H9 (cell line): ENCODE results near the gene GATA5. TPM values are rescaled to one million over a fixed set of nuclear protein-coding genes. Genes with fewer than 3 reads are reported as not detected.

ENCODE experiments used
- DNase-seq: peaks from one replicate; pipeline ENCODE4 v3.0.0-alpha.2; 2017
- H2AFZ ChIP-seq: one replicate; pipeline ENCODE4 v1.6.1; 2013; ENCODE audit warnings: mild to moderate bottlenecking, low read length, control low read depth, moderate library complexity
- H2AK5ac ChIP-seq: 2 replicates; pipeline ENCODE4 v1.6.1; 2013; ENCODE audit warnings: low read length, control low read depth, mixed read lengths; ENCODE audit not compliant: insufficient read length
- H2BK120ac ChIP-seq: one replicate; pipeline ENCODE4 v1.6.1; 2013; ENCODE audit warnings: low read depth, mild to moderate bottlenecking, low read length, control low read depth, inconsistent platforms; ENCODE audit not compliant: poor library complexity, severe bottlenecking
- H2BK12ac ChIP-seq: 2 replicates; pipeline ENCODE4 v1.6.1; 2013; ENCODE audit warnings: low read length, control low read depth, mixed read lengths, low read depth; ENCODE audit not compliant: insufficient read length
- H2BK15ac ChIP-seq: 2 replicates; pipeline ENCODE4 v1.6.1; 2013; ENCODE audit warnings: low read depth, low read length, control low read depth
- H2BK20ac ChIP-seq: one replicate; pipeline ENCODE4 v1.6.1; 2013; ENCODE audit warnings: low read depth, mild to moderate bottlenecking, low read length, control low read depth, inconsistent platforms; ENCODE audit not compliant: poor library complexity, severe bottlenecking
- H2BK5ac ChIP-seq: 2 replicates; pipeline ENCODE4 v1.6.1; 2013; ENCODE audit warnings: low read length, control low read depth, mixed read lengths; ENCODE audit not compliant: insufficient read length
- H3K14ac ChIP-seq: 2 replicates; pipeline ENCODE4 v1.6.1; 2013; ENCODE audit warnings: low read length, control low read depth; ENCODE audit not compliant: insufficient read depth
- H3K18ac ChIP-seq: 2 replicates; pipeline ENCODE4 v1.6.1; 2013; ENCODE audit warnings: low read depth, mild to moderate bottlenecking, mixed read lengths, low read length, control low read depth; ENCODE audit not compliant: insufficient read length
- H3K23ac ChIP-seq: 2 replicates; pipeline ENCODE4 v1.6.1; 2013; ENCODE audit warnings: low read length, control low read depth, mixed read lengths, low read depth; ENCODE audit not compliant: insufficient read length
- H3K23me2 ChIP-seq: 2 replicates; pipeline ENCODE4 v1.6.1; 2013; ENCODE audit warnings: low read depth, mild to moderate bottlenecking, mixed read lengths, low read length, control low read depth; ENCODE audit not compliant: insufficient read length, poor library complexity, severe bottlenecking
- H3K27ac ChIP-seq: 2 replicates; pipeline ENCODE4 v1.5.1; 2013; ENCODE audit warnings: low read length, control low read depth, mixed read lengths, low read depth; ENCODE audit not compliant: insufficient read length
- H3K27me3 ChIP-seq: 2 replicates; pipeline ENCODE4 v1.6.1; 2013; ENCODE audit warnings: low read length, control low read depth, inconsistent platforms; ENCODE audit not compliant: insufficient read depth
- H3K4ac ChIP-seq: 2 replicates; pipeline ENCODE4 v1.6.1; 2013; ENCODE audit warnings: low read depth, mild to moderate bottlenecking, control low read depth, inconsistent platforms, low read length, moderate library complexity
- H3K4me1 ChIP-seq: 2 replicates; pipeline ENCODE4 v1.6.1; 2013; ENCODE audit warnings: low read length, control low read depth, inconsistent platforms; ENCODE audit not compliant: insufficient read depth
- H3K4me2 ChIP-seq: 2 replicates; pipeline ENCODE4 v1.6.1; 2013; ENCODE audit warnings: low read length, control low read depth, mixed read lengths; ENCODE audit not compliant: insufficient read length, insufficient read depth
- H3K56ac ChIP-seq: 2 replicates; pipeline ENCODE4 v1.6.1; 2013; ENCODE audit warnings: low read depth, mild to moderate bottlenecking, mixed read lengths, low read length, control low read depth; ENCODE audit not compliant: insufficient read length
- H3K79me1 ChIP-seq: 2 replicates; pipeline ENCODE4 v1.6.1; 2013; ENCODE audit warnings: low read depth, mild to moderate bottlenecking, moderate library complexity, low read length, control low read depth, inconsistent platforms; ENCODE audit not compliant: insufficient read depth, poor library complexity, severe bottlenecking
- H3K79me2 ChIP-seq: 2 replicates; pipeline ENCODE4 v1.6.1; 2013; ENCODE audit warnings: low read length, control low read depth, inconsistent platforms; ENCODE audit not compliant: insufficient read depth
- H3K9ac ChIP-seq: 2 replicates; pipeline ENCODE4 v1.6.1; 2013; ENCODE audit warnings: low read length, control low read depth, mixed read lengths; ENCODE audit not compliant: insufficient read length; ENCODE audit errors: extremely low read depth
- H3K9me3 ChIP-seq: one replicate; pipeline ENCODE4 v1.6.1; 2013; ENCODE audit warnings: low read depth, low read length, inconsistent platforms; ENCODE audit not compliant: control insufficient read depth
- H3T11ph ChIP-seq: one replicate; pipeline ENCODE4 v1.6.1; 2013; ENCODE audit warnings: mild to moderate bottlenecking, low read length, control low read depth, inconsistent platforms
- H4K20me1 ChIP-seq: one replicate; pipeline ENCODE4 v1.6.1; 2013; ENCODE audit not compliant: control insufficient read depth, insufficient read length, insufficient read depth
- H4K5ac ChIP-seq: 2 replicates; pipeline ENCODE4 v1.6.1; 2013; ENCODE audit warnings: low read depth, mild to moderate bottlenecking, mixed read lengths, low read length, control low read depth; ENCODE audit not compliant: insufficient read length
- H4K8ac ChIP-seq: replicated peaks from 2 replicates; pipeline ENCODE4 v1.6.1; 2013; ENCODE audit warnings: low read length, control low read depth, mixed read lengths, low read depth; ENCODE audit not compliant: insufficient read length
- H4K91ac ChIP-seq: 2 replicates; pipeline ENCODE4 v1.6.1; 2013; ENCODE audit warnings: low read depth, mild to moderate bottlenecking, moderate library complexity, mixed read lengths, low read length, control low read depth; ENCODE audit not compliant: insufficient read length
- H3K27ac Mint-ChIP-seq, 3 experiments: 2 replicates in 2 of 3; 3 replicates in 1 of 3; pipeline ENCODE4 v1.8.0; 2020 to 2021; ENCODE audit warnings: mixed read lengths in 3 of 3, mild to moderate bottlenecking in 1 of 3, moderate library complexity in 1 of 3
- H3K27me3 Mint-ChIP-seq: 2 replicates; pipeline ENCODE4 v1.8.0; 2021; ENCODE audit warnings: low read depth, mild to moderate bottlenecking, moderate library complexity, mixed read lengths
- H3K36me3 Mint-ChIP-seq, 3 experiments: 2 replicates in 2 of 3; 3 replicates in 1 of 3; pipeline ENCODE4 v1.8.0; 2020 to 2021; ENCODE audit warnings: low read depth in 3 of 3, mixed read lengths in 3 of 3; ENCODE audit not compliant: insufficient read depth in 1 of 3
- H3K4me1 Mint-ChIP-seq, 2 experiments: 2 replicates each; pipeline ENCODE4 v1.8.0; 2020; ENCODE audit warnings: mixed read lengths in 2 of 2
- H3K4me3 Mint-ChIP-seq, 2 experiments: 2 replicates in 1 of 2; 3 replicates in 1 of 2; pipeline ENCODE4 v1.8.0; 2020 to 2021; ENCODE audit warnings: mild to moderate bottlenecking in 2 of 2, mixed read lengths in 2 of 2, moderate library complexity in 1 of 2
- H3K9me3 Mint-ChIP-seq, 2 experiments: 2 replicates in 1 of 2; 3 replicates in 1 of 2; pipeline ENCODE4 v1.8.0; 2020; ENCODE audit warnings: mild to moderate bottlenecking in 2 of 2, mixed read lengths in 2 of 2, moderate library complexity in 1 of 2
- WGBS: extraction: QIAGEN DNeasy Blood & Tissue Kit; methylation state at CpG from one replicate; pipeline ENCODE4 v1.1.7; 2013; ENCODE audit warnings: missing lambda C conversion rate, low lambda C conversion rate, mixed read lengths; ENCODE audit not compliant: insufficient read length; ENCODE audit errors: extremely low coverage; 5-methylcytosine and 5-hydroxymethylcytosine counted together
- total RNA-seq: library from RNA; stranded (reverse); gene quantifications from 2 replicates; pipeline ENCODE4 v1.2.1, GENCODE V29; 2021
- TF ChIP-seq, protein P1 (sequence below): fragments of 200-600 bp; sonication (generic); conservative IDR thresholded peaks from 3 replicates; pipeline ENCODE4 v1.8.0; 2021; ENCODE audit warnings: antibody characterized with exemption, mild to moderate bottlenecking

Gene GATA5
- total RNA-seq, 1 experiment from 2014 or later = 0.24 TPM

- no peak overlapping the region for H2BK120ac ChIP-seq
- no peak for DNase-seq
- H3K9me3 ChIP-seq = no peaks in the 10 kb centered on the region
- no peak overlapping the region for H4K91ac ChIP-seq
- H3K4ac ChIP-seq = no peak overlapping the region
- H3K4me2 ChIP-seq = no peak overlapping the region
- no peak overlapping the region for H3K9ac ChIP-seq
- no peaks in the 10 kb centered on the region for H3K27me3 ChIP-seq
- no peak overlapping the region for H2BK20ac ChIP-seq
- Mint-ChIP-seq H3K4me3 (no peak overlapping the region; a peak in 1 of 5 replicates), H3K36me3 (peaks cover 0 to 4% (median 0%) of the 10 kb centered on the region in 3 experiments; a peak in 1 of 7 replicates), H3K27me3 (peaks cover 1% of the 10 kb centered on the region), H3K4me1 (peaks cover 0 to 9% of the 10 kb centered on the region in 2 experiments; a peak in 3 of 4 replicates), H3K9me3 (peaks cover 0 to 5% of the 10 kb centered on the region in 2 experiments; a peak in 2 of 5 replicates), H3K27ac (no peak overlapping the region)
- no peaks in the 10 kb centered on the region for H3K4me1 ChIP-seq
- no peak overlapping the region for H2BK5ac ChIP-seq
- TF ChIP-seq, protein P1, sequence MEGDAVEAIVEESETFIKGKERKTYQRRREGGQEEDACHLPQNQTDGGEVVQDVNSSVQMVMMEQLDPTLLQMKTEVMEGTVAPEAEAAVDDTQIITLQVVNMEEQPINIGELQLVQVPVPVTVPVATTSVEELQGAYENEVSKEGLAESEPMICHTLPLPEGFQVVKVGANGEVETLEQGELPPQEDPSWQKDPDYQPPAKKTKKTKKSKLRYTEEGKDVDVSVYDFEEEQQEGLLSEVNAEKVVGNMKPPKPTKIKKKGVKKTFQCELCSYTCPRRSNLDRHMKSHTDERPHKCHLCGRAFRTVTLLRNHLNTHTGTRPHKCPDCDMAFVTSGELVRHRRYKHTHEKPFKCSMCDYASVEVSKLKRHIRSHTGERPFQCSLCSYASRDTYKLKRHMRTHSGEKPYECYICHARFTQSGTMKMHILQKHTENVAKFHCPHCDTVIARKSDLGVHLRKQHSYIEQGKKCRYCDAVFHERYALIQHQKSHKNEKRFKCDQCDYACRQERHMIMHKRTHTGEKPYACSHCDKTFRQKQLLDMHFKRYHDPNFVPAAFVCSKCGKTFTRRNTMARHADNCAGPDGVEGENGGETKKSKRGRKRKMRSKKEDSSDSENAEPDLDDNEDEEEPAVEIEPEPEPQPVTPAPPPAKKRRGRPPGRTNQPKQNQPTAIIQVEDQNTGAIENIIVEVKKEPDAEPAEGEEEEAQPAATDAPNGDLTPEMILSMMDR = no peak
- H4K5ac ChIP-seq = no peak overlapping the region
- no peak overlapping the region for H3K23ac ChIP-seq
- H4K8ac ChIP-seq = no peak overlapping the region
- no peak overlapping the region for H2BK12ac ChIP-seq
- H2BK15ac ChIP-seq = no peak overlapping the region
- no peaks in the 10 kb centered on the region for H3K79me1 ChIP-seq
- H3K27ac ChIP-seq = no peak overlapping the region
- no peak overlapping the region; the same call in 1 of the 2 replicates for H3K14ac ChIP-seq
- no peak overlapping the region for H3K56ac ChIP-seq
- H3K18ac ChIP-seq = no peak overlapping the region
- H3K23me2 ChIP-seq = no peaks in the 10 kb centered on the region
- H2AFZ ChIP-seq = no peak overlapping the region
- no peaks in the 10 kb centered on the region for H3K79me2 ChIP-seq
- H2AK5ac ChIP-seq = no peak overlapping the region
- no peak overlapping the region for H3T11ph ChIP-seq
- no CpG with 5 or more reads among the region's 19 CpGs for WGBS
- H4K20me1 ChIP-seq = no peaks in the 10 kb centered on the region
Observed at GRCh38 chr20:62418709-62419487, 56.9 kb downstream of the GATA5 start.
